ENCODE results near the gene NDFIP1.

GRCh38 chr5:142199388-142199787, 90.8 kb downstream of the NDFIP1 start:
- TF ChIP-seq, protein P1, sequence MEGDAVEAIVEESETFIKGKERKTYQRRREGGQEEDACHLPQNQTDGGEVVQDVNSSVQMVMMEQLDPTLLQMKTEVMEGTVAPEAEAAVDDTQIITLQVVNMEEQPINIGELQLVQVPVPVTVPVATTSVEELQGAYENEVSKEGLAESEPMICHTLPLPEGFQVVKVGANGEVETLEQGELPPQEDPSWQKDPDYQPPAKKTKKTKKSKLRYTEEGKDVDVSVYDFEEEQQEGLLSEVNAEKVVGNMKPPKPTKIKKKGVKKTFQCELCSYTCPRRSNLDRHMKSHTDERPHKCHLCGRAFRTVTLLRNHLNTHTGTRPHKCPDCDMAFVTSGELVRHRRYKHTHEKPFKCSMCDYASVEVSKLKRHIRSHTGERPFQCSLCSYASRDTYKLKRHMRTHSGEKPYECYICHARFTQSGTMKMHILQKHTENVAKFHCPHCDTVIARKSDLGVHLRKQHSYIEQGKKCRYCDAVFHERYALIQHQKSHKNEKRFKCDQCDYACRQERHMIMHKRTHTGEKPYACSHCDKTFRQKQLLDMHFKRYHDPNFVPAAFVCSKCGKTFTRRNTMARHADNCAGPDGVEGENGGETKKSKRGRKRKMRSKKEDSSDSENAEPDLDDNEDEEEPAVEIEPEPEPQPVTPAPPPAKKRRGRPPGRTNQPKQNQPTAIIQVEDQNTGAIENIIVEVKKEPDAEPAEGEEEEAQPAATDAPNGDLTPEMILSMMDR (IDR thresholded peaks at IDR 0.05), result no peak
- no peak for TF ChIP-seq POLR2A (IDR thresholded peaks at IDR 0.05)

All from uterus (tissue), 2 donors.